IMR-90 (cell line): ENCODE data around the gene PPP2R1B. TPM values are rescaled to one million over a fixed set of nuclear protein-coding genes. Genes with fewer than 3 reads are reported as not detected.

Experiments
- ATAC-seq: fragments of 200-7000 bp; cut with Tn5 transposase; 2 replicates; pipeline ENCODE4 v1.9.1; 2020; ENCODE audit warnings: low read depth, mild to moderate bottlenecking, moderate library complexity
- BruUV-seq: library from RNA; stranded (reverse); fragments of 400-500 nt; replicated peaks from 2 replicates; lab custom pipeline; 2021; lab: Mats Ljungman, UMichigan
- CTCF ChIA-PET: fragments of 300-600 bp; formaldehyde crosslinking; extraction: SDS; loops from one replicate; lab custom pipeline; 2021; ENCODE audit warnings: antibody characterized with exemption; lab: Yijun Ruan, JAX
- POLR2A ChIA-PET: fragments of 300-600 bp; sonication (Branson Sonifier 250); formaldehyde crosslinking; loops from one replicate; lab custom pipeline; 2022; ENCODE audit warnings: antibody characterized with exemption; ENCODE audit not compliant: unreplicated experiment; lab: Charles Lee
- DNase-seq: peaks from one replicate; pipeline ENCODE4 v3.0.0; 2013
- H2AFZ ChIP-seq: replicated peaks from 2 replicates; pipeline ENCODE3; 2013; ENCODE audit warnings: low read length, mild to moderate bottlenecking; ENCODE audit not compliant: poor library complexity
- H2AK5ac ChIP-seq: 2 replicates; pipeline ENCODE4 v1.6.1; 2013; ENCODE audit warnings: low read depth, low read length, inconsistent platforms
- H2AK9ac ChIP-seq: replicated peaks from 2 replicates; pipeline ENCODE3; 2013; ENCODE audit warnings: mild to moderate bottlenecking, low read depth, low read length, moderate library complexity; ENCODE audit not compliant: poor library complexity
- H2BK120ac ChIP-seq: 2 replicates; pipeline ENCODE4 v1.6.1; 2013; ENCODE audit warnings: low read depth, low read length, inconsistent platforms
- H2BK15ac ChIP-seq: 3 replicates; pipeline ENCODE4 v1.6.1; 2013; ENCODE audit warnings: low read depth, low read length, inconsistent platforms
- H2BK20ac ChIP-seq: 2 replicates; pipeline ENCODE4 v1.6.1; 2013; ENCODE audit warnings: low read depth, mild to moderate bottlenecking, inconsistent platforms, low read length, moderate library complexity
- H2BK5ac ChIP-seq: 2 replicates; pipeline ENCODE4 v1.6.1; 2013; ENCODE audit warnings: mild to moderate bottlenecking, low read depth, low read length, inconsistent platforms; ENCODE audit not compliant: poor library complexity, severe bottlenecking
- H3K14ac ChIP-seq: replicated peaks from 2 replicates; pipeline ENCODE4 v1.6.1; 2013; ENCODE audit warnings: low read depth, low read length, inconsistent platforms
- H3K18ac ChIP-seq: 2 replicates; pipeline ENCODE4 v1.6.1; 2013; ENCODE audit warnings: low read depth, low read length, control low read depth
- H3K23ac ChIP-seq: 2 replicates; pipeline ENCODE4 v1.6.1; 2013; ENCODE audit warnings: low read depth, low read length, inconsistent platforms
- H3K27ac ChIP-seq: 2 replicates; pipeline ENCODE4 v1.5.1; 2013; ENCODE audit warnings: mild to moderate bottlenecking, control low read depth, low read length; ENCODE audit not compliant: insufficient read depth
- H3K27me3 ChIP-seq: 2 replicates; pipeline ENCODE4 v1.6.1; 2013; ENCODE audit warnings: low read length; ENCODE audit not compliant: control insufficient read depth, insufficient read depth
- H3K36me3 ChIP-seq: 2 replicates; pipeline ENCODE4 v1.6.1; 2013; ENCODE audit warnings: low read length, mixed read lengths; ENCODE audit not compliant: control insufficient read depth, insufficient read depth
- H3K4ac ChIP-seq: 2 replicates; pipeline ENCODE4 v1.6.1; 2013; ENCODE audit warnings: low read depth, low read length, inconsistent platforms
- H3K4me1 ChIP-seq: 2 replicates; pipeline ENCODE4 v1.6.1; 2013; ENCODE audit warnings: low read length, mixed read lengths; ENCODE audit not compliant: control insufficient read depth, insufficient read depth
- H3K4me2 ChIP-seq: 2 replicates; pipeline ENCODE4 v1.6.1; 2013; ENCODE audit warnings: low read depth, mild to moderate bottlenecking, control low read depth, low read length, moderate library complexity
- H3K4me3 ChIP-seq: 2 replicates; pipeline ENCODE4 v1.5.1; 2013; ENCODE audit warnings: low read depth, mild to moderate bottlenecking, control low read depth, low read length, moderate library complexity; ENCODE audit not compliant: insufficient read depth
- H3K56ac ChIP-seq: 2 replicates; pipeline ENCODE4 v1.6.1; 2013; ENCODE audit warnings: low read length, inconsistent platforms; ENCODE audit not compliant: insufficient read depth; ENCODE audit errors: extremely low read depth
- H3K79me1 ChIP-seq, 2 experiments: 2 replicates each; pipeline ENCODE4 v1.6.1; 2013; ENCODE audit warnings: low read length in 2 of 2, inconsistent platforms in 1 of 2, low read depth in 1 of 2
- H3K9ac ChIP-seq: 2 replicates; pipeline ENCODE4 v1.6.1; 2013; ENCODE audit warnings: low read depth, low read length, control low read depth
- H3K9me1 ChIP-seq: 2 replicates; pipeline ENCODE4 v1.6.1; 2013; ENCODE audit warnings: low read length, inconsistent platforms; ENCODE audit not compliant: insufficient read depth
- H3K9me3 ChIP-seq: 2 replicates; pipeline ENCODE4 v1.6.1; 2013; ENCODE audit warnings: low read length; ENCODE audit not compliant: control insufficient read depth, insufficient read depth
- H4K20me1 ChIP-seq: 2 replicates; pipeline ENCODE4 v1.6.1; 2013; ENCODE audit warnings: low read length, inconsistent platforms; ENCODE audit not compliant: insufficient read depth
- H4K5ac ChIP-seq: 2 replicates; pipeline ENCODE4 v1.6.1; 2013; ENCODE audit warnings: mild to moderate bottlenecking, low read depth, low read length, control low read depth
- H4K8ac ChIP-seq, 2 experiments: 2 replicates each; pipeline ENCODE4 v1.6.1; 2013; ENCODE audit warnings: low read depth in 2 of 2, low read length in 2 of 2, control low read depth in 1 of 2, inconsistent platforms in 1 of 2
- H4K91ac ChIP-seq: 2 replicates; pipeline ENCODE4 v1.6.1; 2013; ENCODE audit warnings: low read depth, low read length, inconsistent platforms; ENCODE audit not compliant: insufficient read depth
- MAFK ChIP-seq: IDR thresholded peaks from 2 replicates; pipeline ENCODE4 v1.6.1; 2012; ENCODE audit warnings: low read depth, low read length, improper control_type of control experiment
- NFE2L2 ChIP-seq: fragments of 150-350 bp; IDR thresholded peaks from 2 replicates; pipeline ENCODE4 v1.6.1; 2016; ENCODE audit warnings: low read depth, mild to moderate bottlenecking, low read length
- SMC3 ChIP-seq: fragments of 150-350 bp; IDR thresholded peaks from 2 replicates; pipeline ENCODE4 v1.6.1; 2016; ENCODE audit warnings: low read depth, mild to moderate bottlenecking, antibody characterized with exemption, low read length, moderate library complexity
- WGBS, 2 experiments: methylation state at CpG; one replicate each; pipeline versions ENCODE4 v1.1.5 to v1.1.7; 2013; ENCODE audit warnings: missing lambda C conversion rate in 2 of 2; ENCODE audit not compliant: insufficient read length in 1 of 2; ENCODE audit errors: extremely low coverage in 2 of 2; 5-methylcytosine and 5-hydroxymethylcytosine counted together
- dilution Hi-C: fragments of 300-500 bp; cut with HindIII; formaldehyde crosslinking; loops from one replicate; pipeline ENCODE4 v1.14.3; 2018; ENCODE audit warnings: low sequenced_read_pairs; ENCODE audit not compliant: unreplicated experiment
- in situ Hi-C: fragments of 300-500 bp; cut with MboI; formaldehyde crosslinking; loops from 3 replicates; pipeline ENCODE4 v1.14.3; 2019; ENCODE audit warnings: low sequenced_read_pairs, inconsistent platforms, mixed read lengths
- intact Hi-C: fragments of 100-400 bp; cut with micrococcal nuclease; formaldehyde crosslinking; loops from 2 replicates; pipeline ENCODE4 v1.10.0; 2022
- polyA plus RNA-seq, 3 experiments: library from polyadenylated mRNA; depleted of rRNA; stranded (reverse); fragments of >200 nt; gene quantifications; 2 replicates each; pipeline ENCODE4 v1.2.3, GENCODE V29; 2012; ENCODE audit warnings: low replicate concordance in 1 of 3
- total RNA-seq: library from RNA; depleted of rRNA; stranded (reverse); fragments of >200 nt; gene quantifications from 2 replicates; pipeline ENCODE4 v1.2.3, GENCODE V29; 2012

PPP2R1B gene
- total and polyA plus RNA-seq, 2 of the 4 experiments (the other 2 are of a cell fraction) = 23.0 to 62.9 TPM

- no peaks in the 10 kb centered on the region for H3K9me3 ChIP-seq
- H2BK120ac ChIP-seq = no peak overlapping the region
- H3K4ac ChIP-seq = no peak overlapping the region
- H4K20me1 ChIP-seq = no peaks in the 10 kb centered on the region
- WGBS, 2 experiments = 100% methylated on average over 2 of the region's 4 CpGs; no CpG with 5 or more reads in 1 of the 2 experiments
- no peak overlapping the region for H2BK15ac ChIP-seq
- no peak overlapping the region for H3K4me3 ChIP-seq
- no peak overlapping the region for H3K18ac ChIP-seq
- H3K14ac ChIP-seq = no peak overlapping the region
- POLR2A ChIA-PET = interaction anchor here (0.6 kb wide), 1 partner anchor 19 kb away, joined by 4 read pairs; no protein-coding TSS in a partner anchor
- H2BK20ac ChIP-seq = no peak overlapping the region
- no peak overlapping the region for H3K23ac ChIP-seq
- ATAC-seq = no peak
- no TSS peak for BruUV-seq
- peaks cover 10% of the 10 kb centered on the region for H3K4me1 ChIP-seq
- H3K27ac ChIP-seq = no peak overlapping the region
- peaks cover 21 to 44% of the 10 kb centered on the region in 2 experiments for H3K79me1 ChIP-seq
- H2AK5ac ChIP-seq = no peak overlapping the region
- no peak overlapping the region for H4K5ac ChIP-seq
- no peak overlapping the region for H4K91ac ChIP-seq
- CTCF ChIA-PET = no interaction called here
- in situ Hi-C loops (no loop called here), dilution Hi-C loops (no loop called here), intact Hi-C loops (no loop called here)
- no peak for TF ChIP-seq MAFK
- TF ChIP-seq SMC3 = no peak
- TF ChIP-seq NFE2L2 = no peak
- H3K9me1 ChIP-seq = peaks cover 10% of the 10 kb centered on the region
- DNase-seq = no peak
- no peak overlapping the region for H3K56ac ChIP-seq
- no peak overlapping the region for H2AFZ ChIP-seq
- H3K27me3 ChIP-seq = no peaks in the 10 kb centered on the region
- no peak overlapping the region for H4K8ac ChIP-seq
- H2BK5ac ChIP-seq = no peak overlapping the region
- H3K4me2 ChIP-seq = no peak overlapping the region
- H3K36me3 ChIP-seq = peaks cover 19% of the 10 kb centered on the region
- H3K9ac ChIP-seq = no peak overlapping the region
- H2AK9ac ChIP-seq = no peak overlapping the region
Observed at GRCh38 chr11:111714522-111714921, 51.7 kb downstream of the PPP2R1B start.
